HG03442 (cell line): ENCODE measurements around the gene SLA2.
A peak's percentile ranks its signal among the peaks of the same experiment; 100 is the strongest.
"Not testable (repeated sequence)": the region's sequence is repeated elsewhere in the genome, so short reads cannot be mapped to it uniquely, and the experiment has no call there.

Experiments
- ATAC-seq: cut with Tn5 transposase; IDR thresholded peaks from one replicate; pipeline ENCODE4 v1.9.1; 2021; ENCODE audit warnings: mild to moderate bottlenecking, moderate library complexity; ENCODE audit not compliant: unreplicated experiment

SLA2 gene

DNA sequence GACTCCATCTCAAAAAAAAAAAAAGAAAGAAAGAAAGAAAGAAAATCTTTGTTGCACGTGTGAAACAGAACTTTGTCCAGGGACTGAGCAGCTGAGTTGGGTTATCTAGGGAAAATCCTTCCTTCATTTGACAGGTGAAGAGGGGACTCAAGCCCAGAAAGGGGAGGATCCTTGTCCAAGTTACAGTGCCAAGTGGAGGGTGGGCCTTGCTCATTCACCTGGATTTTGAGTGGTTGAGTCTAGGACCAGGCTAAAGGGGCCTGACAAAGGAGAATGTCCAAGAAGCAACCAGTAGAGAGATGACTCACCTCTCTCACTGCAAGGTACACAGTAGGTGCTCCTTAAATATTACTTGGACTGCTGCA lies 69.9 kb downstream of the SLA2 start:
- ATAC-seq = no peak

GRCh38 chr20:36574366-36575135 lies 71.4 kb downstream of the SLA2 start:
- ATAC-seq = no peak

DNA sequence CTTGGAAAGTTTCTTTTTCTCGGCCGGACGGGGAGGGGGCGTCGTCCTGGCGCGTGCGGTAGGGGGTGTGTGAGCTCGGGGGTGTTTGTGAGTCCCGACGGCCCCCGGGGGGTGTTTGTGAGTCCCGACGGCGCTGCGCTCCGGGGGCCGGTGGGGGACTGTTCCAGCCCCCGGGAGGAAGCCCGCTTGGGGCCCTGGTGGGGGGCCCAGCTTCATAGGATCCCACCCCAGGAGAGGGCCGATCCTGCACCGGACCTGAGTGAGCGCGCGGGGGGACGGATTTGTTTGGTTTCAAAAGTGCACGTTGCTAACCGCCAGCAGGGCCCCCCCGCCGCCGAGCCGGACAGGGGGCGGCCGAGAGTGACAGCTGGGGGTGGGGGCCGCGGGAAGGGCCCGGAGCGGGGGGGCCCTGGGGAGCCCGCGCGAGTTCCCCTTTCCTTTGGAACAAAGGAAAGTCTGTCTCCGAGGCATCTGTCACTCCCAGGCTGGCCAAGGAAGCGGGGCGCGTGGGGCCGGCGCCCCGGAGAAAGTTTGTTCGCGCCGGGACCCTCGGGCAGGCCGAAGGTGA lies 72.1 kb downstream of the SLA2 start:
- ATAC-seq = no peak

DNA sequence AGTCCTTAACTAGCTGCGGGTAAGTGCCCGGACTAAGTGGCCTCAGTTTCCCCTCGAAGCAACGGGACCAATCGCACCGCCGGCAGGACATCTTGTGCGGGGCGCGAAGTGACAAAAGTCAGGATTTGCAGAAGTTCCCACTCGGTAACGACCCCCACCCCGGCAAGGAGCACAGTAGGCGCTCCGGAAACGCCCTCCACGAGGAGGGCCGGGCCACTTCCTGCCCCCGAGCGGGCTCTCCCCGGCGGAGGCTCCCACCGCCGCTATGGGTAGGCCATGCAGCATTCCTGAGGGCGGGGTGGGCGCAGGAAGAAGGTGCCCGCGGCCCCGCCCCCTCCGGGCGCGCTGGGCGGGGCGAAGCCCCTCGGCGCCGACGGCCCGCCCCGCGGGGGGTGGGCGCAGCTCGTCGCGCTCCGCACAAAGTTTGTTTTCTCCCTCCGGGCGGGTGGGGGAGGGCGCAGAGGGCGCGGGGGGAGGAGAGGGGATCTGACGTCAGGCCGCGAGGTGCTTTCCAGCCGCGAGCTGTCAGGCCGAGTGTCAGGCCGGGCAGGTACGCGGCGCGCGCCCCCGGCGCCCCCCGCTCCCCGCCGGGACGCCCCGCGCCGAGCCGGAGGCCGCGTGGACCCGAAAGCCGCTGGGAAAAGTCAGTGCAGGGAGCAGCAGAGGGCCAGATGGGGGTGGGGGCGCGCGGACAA lies 72.7 kb downstream of the SLA2 start, which contains the start of gene TGIF2:
TGIF2 (plus strand) TSS at position 495 of the 695 bp plus-strand sequence. CDS start 5,178 bp downstream, outside the sequence.
- peak; percentile 64 for ATAC-seq

DNA sequence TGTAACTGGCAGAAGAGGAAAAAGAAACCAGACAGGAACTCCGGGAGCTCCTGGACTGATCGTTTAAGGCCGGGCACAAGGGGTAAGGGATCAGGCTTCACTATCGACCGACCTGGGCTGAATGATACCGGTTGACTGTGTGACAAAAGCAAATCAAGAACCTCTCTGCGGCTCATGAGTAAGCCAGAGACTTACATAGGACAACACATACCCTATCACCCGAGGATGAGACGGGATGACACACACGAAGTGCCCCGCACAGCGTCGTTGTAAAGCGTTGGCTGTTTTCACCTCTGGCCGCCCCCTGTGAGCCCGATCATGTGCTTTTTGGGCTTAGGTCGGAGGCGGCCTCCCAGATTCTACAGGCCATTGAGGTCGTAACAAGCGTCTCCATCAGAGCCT lies 73.3 kb downstream of the SLA2 start:
- no peak for ATAC-seq

DNA sequence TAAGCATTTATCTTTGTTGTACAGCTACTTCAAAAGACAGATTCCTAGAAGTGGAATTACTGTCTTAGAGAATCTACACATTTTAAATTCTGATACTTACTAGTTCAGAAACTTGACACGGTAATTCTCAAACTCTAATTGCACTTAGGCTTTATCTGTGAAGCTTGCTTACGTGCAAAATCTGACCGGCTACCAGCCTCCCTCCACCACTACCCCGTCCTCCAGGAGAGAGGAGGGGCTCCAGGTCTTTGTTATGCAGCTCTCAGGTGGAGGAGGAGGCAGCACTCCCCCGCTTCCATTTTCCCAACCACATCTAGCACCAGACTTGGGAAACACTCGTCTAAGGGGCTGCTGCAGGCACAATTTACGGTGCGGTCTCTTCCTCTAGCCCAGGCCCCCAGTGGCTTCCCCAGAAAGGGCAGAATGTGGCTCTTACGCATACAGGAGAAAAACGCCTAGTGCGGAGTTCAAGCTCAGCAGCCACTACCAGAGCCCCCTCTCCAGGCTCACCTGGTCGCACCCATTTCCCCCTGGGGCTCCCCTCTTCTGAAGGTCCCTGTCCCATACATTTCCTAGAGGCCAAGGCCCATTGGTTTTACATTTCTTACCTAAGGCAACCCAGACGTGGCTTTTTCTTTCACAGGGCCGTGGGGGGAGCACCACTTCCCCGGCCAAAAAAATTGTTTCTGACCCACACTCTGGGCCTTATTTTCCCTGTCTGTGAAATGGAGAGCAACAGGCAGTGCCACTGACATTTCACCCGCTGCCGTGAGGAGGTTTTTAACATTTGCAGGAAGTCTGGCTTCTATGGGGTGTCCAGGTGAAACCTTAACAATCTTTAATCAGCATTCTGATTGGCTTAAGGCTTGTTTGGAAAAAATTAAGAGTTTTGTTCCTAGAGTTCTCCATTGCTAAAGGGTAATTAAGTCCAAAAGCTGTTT lies 74.2 kb downstream of the SLA2 start:
- ATAC-seq = no peak

- ATAC-seq = no peak
These were observed 76.1 kb downstream of the SLA2 start for GRCh38 chr20:36569847-36570429.

DNA sequence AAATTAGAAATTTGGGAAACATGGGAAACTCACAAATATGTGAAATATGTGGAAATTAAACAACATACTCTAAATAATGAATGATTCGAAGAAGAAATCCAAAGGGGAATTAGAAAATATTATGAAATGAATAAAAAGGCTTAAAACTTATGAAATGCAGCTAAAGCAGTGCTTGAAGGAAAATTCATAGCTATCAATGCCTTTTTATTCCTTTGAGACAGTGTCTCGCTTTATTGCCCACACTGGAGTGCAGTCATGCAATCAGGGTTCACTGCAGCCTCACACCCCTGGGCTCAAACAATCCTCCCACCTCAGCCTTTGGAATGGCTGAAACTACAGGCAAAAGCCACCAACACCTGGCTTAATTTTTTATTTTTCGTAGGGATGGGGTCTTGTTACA lies 80.5 kb downstream of the SLA2 start:
- no peak for ATAC-seq

- ATAC-seq = not testable (repeated sequence)
These were observed 81.3 kb downstream of the SLA2 start for GRCh38 chr20:36564726-36565121.

- ATAC-seq = not testable (repeated sequence)
These were observed 81.8 kb downstream of the SLA2 start for GRCh38 chr20:36564078-36564725.

GRCh38 chr20:36563374-36563773 lies 82.6 kb downstream of the SLA2 start:
- ATAC-seq = no peak

- ATAC-seq = no peak
These were observed 83.3 kb downstream of the SLA2 start for GRCh38 chr20:36562724-36563123.
